IMR-90 (cell line): ENCODE data around the gene ACAA2. TPM values are rescaled to one million over a fixed set of nuclear protein-coding genes. Genes with fewer than 3 reads are reported as not detected.

ENCODE experiments used
- ATAC-seq: fragments of 200-7000 bp; cut with Tn5 transposase; 2 replicates; pipeline ENCODE4 v1.9.1; 2020; ENCODE audit warnings: low read depth, mild to moderate bottlenecking, moderate library complexity
- BruUV-seq: library from RNA; stranded (reverse); fragments of 400-500 nt; replicated peaks from 2 replicates; lab custom pipeline; 2021; lab: Mats Ljungman, UMichigan
- CTCF ChIA-PET: fragments of 300-600 bp; formaldehyde crosslinking; extraction: SDS; loops from one replicate; lab custom pipeline; 2021; ENCODE audit warnings: antibody characterized with exemption; lab: Yijun Ruan, JAX
- POLR2A ChIA-PET: fragments of 300-600 bp; sonication (Branson Sonifier 250); formaldehyde crosslinking; loops from one replicate; lab custom pipeline; 2022; ENCODE audit warnings: antibody characterized with exemption; ENCODE audit not compliant: unreplicated experiment; lab: Charles Lee
- DNase-seq: peaks from one replicate; pipeline ENCODE4 v3.0.0; 2013
- H2AFZ ChIP-seq: replicated peaks from 2 replicates; pipeline ENCODE3; 2013; ENCODE audit warnings: low read length, mild to moderate bottlenecking; ENCODE audit not compliant: poor library complexity
- H2AK5ac ChIP-seq: 2 replicates; pipeline ENCODE4 v1.6.1; 2013; ENCODE audit warnings: low read depth, low read length, inconsistent platforms
- H2AK9ac ChIP-seq: replicated peaks from 2 replicates; pipeline ENCODE3; 2013; ENCODE audit warnings: mild to moderate bottlenecking, low read depth, low read length, moderate library complexity; ENCODE audit not compliant: poor library complexity
- H2BK120ac ChIP-seq: 2 replicates; pipeline ENCODE4 v1.6.1; 2013; ENCODE audit warnings: low read depth, low read length, inconsistent platforms
- H2BK15ac ChIP-seq: 3 replicates; pipeline ENCODE4 v1.6.1; 2013; ENCODE audit warnings: low read depth, low read length, inconsistent platforms
- H2BK20ac ChIP-seq: 2 replicates; pipeline ENCODE4 v1.6.1; 2013; ENCODE audit warnings: low read depth, mild to moderate bottlenecking, inconsistent platforms, low read length, moderate library complexity
- H2BK5ac ChIP-seq: 2 replicates; pipeline ENCODE4 v1.6.1; 2013; ENCODE audit warnings: mild to moderate bottlenecking, low read depth, low read length, inconsistent platforms; ENCODE audit not compliant: poor library complexity, severe bottlenecking
- H3K14ac ChIP-seq: replicated peaks from 2 replicates; pipeline ENCODE4 v1.6.1; 2013; ENCODE audit warnings: low read depth, low read length, inconsistent platforms
- H3K18ac ChIP-seq: 2 replicates; pipeline ENCODE4 v1.6.1; 2013; ENCODE audit warnings: low read depth, low read length, control low read depth
- H3K23ac ChIP-seq: 2 replicates; pipeline ENCODE4 v1.6.1; 2013; ENCODE audit warnings: low read depth, low read length, inconsistent platforms
- H3K27ac ChIP-seq: 2 replicates; pipeline ENCODE4 v1.5.1; 2013; ENCODE audit warnings: mild to moderate bottlenecking, control low read depth, low read length; ENCODE audit not compliant: insufficient read depth
- H3K27me3 ChIP-seq: 2 replicates; pipeline ENCODE4 v1.6.1; 2013; ENCODE audit warnings: low read length; ENCODE audit not compliant: control insufficient read depth, insufficient read depth
- H3K36me3 ChIP-seq: 2 replicates; pipeline ENCODE4 v1.6.1; 2013; ENCODE audit warnings: low read length, mixed read lengths; ENCODE audit not compliant: control insufficient read depth, insufficient read depth
- H3K4ac ChIP-seq: 2 replicates; pipeline ENCODE4 v1.6.1; 2013; ENCODE audit warnings: low read depth, low read length, inconsistent platforms
- H3K4me1 ChIP-seq: 2 replicates; pipeline ENCODE4 v1.6.1; 2013; ENCODE audit warnings: low read length, mixed read lengths; ENCODE audit not compliant: control insufficient read depth, insufficient read depth
- H3K4me2 ChIP-seq: 2 replicates; pipeline ENCODE4 v1.6.1; 2013; ENCODE audit warnings: low read depth, mild to moderate bottlenecking, control low read depth, low read length, moderate library complexity
- H3K4me3 ChIP-seq: 2 replicates; pipeline ENCODE4 v1.5.1; 2013; ENCODE audit warnings: low read depth, mild to moderate bottlenecking, control low read depth, low read length, moderate library complexity; ENCODE audit not compliant: insufficient read depth
- H3K56ac ChIP-seq: 2 replicates; pipeline ENCODE4 v1.6.1; 2013; ENCODE audit warnings: low read length, inconsistent platforms; ENCODE audit not compliant: insufficient read depth; ENCODE audit errors: extremely low read depth
- H3K79me1 ChIP-seq, 2 experiments: 2 replicates each; pipeline ENCODE4 v1.6.1; 2013; ENCODE audit warnings: low read length in 2 of 2, inconsistent platforms in 1 of 2, low read depth in 1 of 2
- H3K9ac ChIP-seq: 2 replicates; pipeline ENCODE4 v1.6.1; 2013; ENCODE audit warnings: low read depth, low read length, control low read depth
- H3K9me1 ChIP-seq: 2 replicates; pipeline ENCODE4 v1.6.1; 2013; ENCODE audit warnings: low read length, inconsistent platforms; ENCODE audit not compliant: insufficient read depth
- H3K9me3 ChIP-seq: 2 replicates; pipeline ENCODE4 v1.6.1; 2013; ENCODE audit warnings: low read length; ENCODE audit not compliant: control insufficient read depth, insufficient read depth
- H4K20me1 ChIP-seq: 2 replicates; pipeline ENCODE4 v1.6.1; 2013; ENCODE audit warnings: low read length, inconsistent platforms; ENCODE audit not compliant: insufficient read depth
- H4K5ac ChIP-seq: 2 replicates; pipeline ENCODE4 v1.6.1; 2013; ENCODE audit warnings: mild to moderate bottlenecking, low read depth, low read length, control low read depth
- H4K8ac ChIP-seq, 2 experiments: 2 replicates each; pipeline ENCODE4 v1.6.1; 2013; ENCODE audit warnings: low read depth in 2 of 2, low read length in 2 of 2, control low read depth in 1 of 2, inconsistent platforms in 1 of 2
- H4K91ac ChIP-seq: 2 replicates; pipeline ENCODE4 v1.6.1; 2013; ENCODE audit warnings: low read depth, low read length, inconsistent platforms; ENCODE audit not compliant: insufficient read depth
- CEBPB ChIP-seq: IDR thresholded peaks from 2 replicates; pipeline ENCODE4 v1.6.1; 2012; ENCODE audit warnings: low read depth, low read length, improper control_type of control experiment
- CTCF ChIP-seq: conservative IDR thresholded peaks from 2 replicates; pipeline ENCODE4 v1.5.1; 2012; ENCODE audit warnings: mild to moderate bottlenecking, low read depth, low read length, improper control_type of control experiment
- ELK1 ChIP-seq: fragments of 150-350 bp; IDR thresholded peaks from 2 replicates; pipeline ENCODE4 v1.6.1; 2016; ENCODE audit warnings: low read depth, mild to moderate bottlenecking, low read length, moderate library complexity, borderline replicate concordance
- FOS ChIP-seq: fragments of 150-350 bp; IDR thresholded peaks from 2 replicates; pipeline ENCODE4 v1.6.1; 2016; ENCODE audit warnings: low read depth, low read length
- MAZ ChIP-seq: IDR thresholded peaks from 2 replicates; pipeline ENCODE4 v1.6.1; 2012; ENCODE audit warnings: low read depth, mild to moderate bottlenecking, low read length, improper control_type of control experiment, moderate library complexity, borderline replicate concordance
- RAD21 ChIP-seq: IDR thresholded peaks from 2 replicates; pipeline ENCODE4 v1.6.1; 2012; ENCODE audit warnings: low read length, improper control_type of control experiment
- RCOR1 ChIP-seq: IDR thresholded peaks from 2 replicates; pipeline ENCODE4 v1.6.1; 2012; ENCODE audit warnings: mild to moderate bottlenecking, low read length, improper control_type of control experiment; ENCODE audit not compliant: insufficient replicate concordance
- SMC3 ChIP-seq: fragments of 150-350 bp; IDR thresholded peaks from 2 replicates; pipeline ENCODE4 v1.6.1; 2016; ENCODE audit warnings: low read depth, mild to moderate bottlenecking, antibody characterized with exemption, low read length, moderate library complexity
- WGBS, 2 experiments: methylation state at CpG; one replicate each; pipeline versions ENCODE4 v1.1.5 to v1.1.7; 2013; ENCODE audit warnings: missing lambda C conversion rate in 2 of 2; ENCODE audit not compliant: insufficient read length in 1 of 2; ENCODE audit errors: extremely low coverage in 2 of 2; 5-methylcytosine and 5-hydroxymethylcytosine counted together
- dilution Hi-C: fragments of 300-500 bp; cut with HindIII; formaldehyde crosslinking; loops from one replicate; pipeline ENCODE4 v1.14.3; 2018; ENCODE audit warnings: low sequenced_read_pairs; ENCODE audit not compliant: unreplicated experiment
- in situ Hi-C: fragments of 300-500 bp; cut with MboI; formaldehyde crosslinking; loops from 3 replicates; pipeline ENCODE4 v1.14.3; 2019; ENCODE audit warnings: low sequenced_read_pairs, inconsistent platforms, mixed read lengths
- intact Hi-C: fragments of 100-400 bp; cut with micrococcal nuclease; formaldehyde crosslinking; loops from 2 replicates; pipeline ENCODE4 v1.10.0; 2022
- polyA plus RNA-seq, 3 experiments: library from polyadenylated mRNA; depleted of rRNA; stranded (reverse); fragments of >200 nt; gene quantifications; 2 replicates each; pipeline ENCODE4 v1.2.3, GENCODE V29; 2012; ENCODE audit warnings: low replicate concordance in 1 of 3
- total RNA-seq: library from RNA; depleted of rRNA; stranded (reverse); fragments of >200 nt; gene quantifications from 2 replicates; pipeline ENCODE4 v1.2.3, GENCODE V29; 2012

The ACAA2 gene
- total and polyA plus RNA-seq, 2 of the 4 experiments (the other 2 are of a cell fraction) = 24.4 to 61.5 TPM

- no peak for TF ChIP-seq RAD21
Observed at GRCh38 chr18:49845629-49846360, 32.5 kb upstream of the ACAA2 start (continued).

DNA sequence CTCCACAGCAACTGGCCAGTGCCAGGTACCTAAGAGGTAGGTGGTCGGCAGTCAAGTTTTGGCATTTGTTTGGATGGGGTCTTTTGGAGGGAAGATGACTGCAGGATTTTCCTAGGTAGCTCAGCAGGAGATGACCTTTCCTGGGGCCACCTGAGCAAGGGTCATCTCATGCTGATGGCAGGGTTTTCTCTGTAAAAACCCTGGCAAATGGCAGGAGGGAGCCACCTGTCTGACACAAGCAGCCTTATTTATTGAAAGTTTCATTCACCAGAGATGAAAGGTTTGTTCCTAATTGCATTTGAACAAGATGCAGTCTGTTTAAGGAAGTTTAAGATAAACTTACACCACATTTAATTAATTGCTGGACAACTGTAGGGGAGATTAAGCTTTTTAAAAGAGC is 31.6 kb upstream of the ACAA2 start:
- CTCF ChIA-PET = no interaction called here

More for the DNA sequence above, 31.6 kb upstream of the ACAA2 start:
- in situ Hi-C loops (loop anchor here (10.0 kb wide), 1 partner anchor 350 kb away; the partner anchor contains the start of gene RPL17), intact Hi-C loops (no loop called here), dilution Hi-C loops (no loop called here)
- H3K4me3 ChIP-seq = no peak overlapping the region
- H2BK20ac ChIP-seq = no peak overlapping the region
- H3K4me1 ChIP-seq = peaks cover 6% of the 10 kb centered on the region
- H2BK120ac ChIP-seq = no peak overlapping the region
- no CpG with 5 or more reads among the region's 1 CpG for WGBS, 2 experiments
- DNase-seq = no peak
- H3K4me2 ChIP-seq = no peak overlapping the region
- no peak overlapping the region for H2AFZ ChIP-seq
- no TSS peak for BruUV-seq
- H3K27me3 ChIP-seq = no peaks in the 10 kb centered on the region; the same call in 1 of the 2 replicates
- H4K20me1 ChIP-seq = no peaks in the 10 kb centered on the region
- H3K27ac ChIP-seq = no peak overlapping the region
- H4K8ac ChIP-seq = no peak overlapping the region
- no peaks in the 10 kb centered on the region for H3K36me3 ChIP-seq
- H3K56ac ChIP-seq = no peak overlapping the region
- no peak for ATAC-seq
- no peak overlapping the region for H3K4ac ChIP-seq
- no peak overlapping the region for H2AK5ac ChIP-seq
- peaks cover 9% of the 10 kb centered on the region; the same call in 1 of the 2 replicates for H3K9me1 ChIP-seq
- H2BK5ac ChIP-seq = no peak overlapping the region
- no peak overlapping the region for H3K23ac ChIP-seq
- no peak overlapping the region for H3K14ac ChIP-seq
- H4K5ac ChIP-seq = no peak overlapping the region
- no peak overlapping the region for H2BK15ac ChIP-seq
- H3K18ac ChIP-seq = no peak overlapping the region
- TF ChIP-seq FOS (no peak), ELK1 (no peak), CTCF (no peak), CEBPB (no peak), SMC3 (no peak), MAZ (no peak), RCOR1 (no peak)
- no peak overlapping the region for H2AK9ac ChIP-seq
- H3K9me3 ChIP-seq = no peaks in the 10 kb centered on the region
- POLR2A ChIA-PET = no interaction called here
- H3K79me1 ChIP-seq = no peaks in the 10 kb centered on the region
- no peak overlapping the region for H4K91ac ChIP-seq
- no peak overlapping the region for H3K9ac ChIP-seq
